GM12892 (cell line): ENCODE data around the gene UBXN7.

Source experiments
- POLR2AphosphoS5 ChIP-seq: IDR thresholded peaks from 2 replicates; pipeline ENCODE4 v1.6.1; 2011; ENCODE audit warnings: low read depth, low read length, control low read depth
- TAF1 ChIP-seq: IDR thresholded peaks from 2 replicates; pipeline ENCODE4 v1.6.1; 2011; ENCODE audit warnings: low read depth, mild to moderate bottlenecking, control low read depth, low read length, borderline replicate concordance

- TF ChIP-seq TAF1 (no peak), POLR2AphosphoS5 (no peak)
Measured at GRCh38 chr3:196454935-196455334, 22.7 kb upstream of the UBXN7 start.
